SW480 (cell line): ENCODE results near the gene LRIG2.

ENCODE experiments used
- DNase-seq: peaks from one replicate; pipeline ENCODE4 v3.0.0-alpha.2; 2016; ENCODE audit warnings: low spot score

The LRIG2 gene

DNA sequence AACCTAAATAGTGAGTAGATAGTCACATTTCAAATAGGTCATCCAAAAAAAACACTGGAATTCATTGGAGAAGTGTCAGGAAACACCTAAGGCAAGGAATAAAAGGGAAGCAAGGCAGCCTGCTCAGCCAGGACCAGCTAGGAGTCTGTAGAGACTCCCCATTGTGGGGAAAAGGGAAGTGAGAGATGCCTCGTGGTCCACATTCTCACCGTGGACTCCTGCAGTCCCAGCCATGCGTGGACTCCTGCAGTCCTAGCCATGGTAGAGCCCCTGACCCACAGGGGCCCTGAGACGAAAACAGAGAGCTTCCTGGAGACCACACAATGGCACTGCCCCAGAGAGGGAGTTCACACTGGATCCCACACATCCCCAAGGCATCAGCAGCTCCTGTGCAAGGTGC lies 97.5 kb downstream of the LRIG2 start:
- DNase-seq = no peak

DNA sequence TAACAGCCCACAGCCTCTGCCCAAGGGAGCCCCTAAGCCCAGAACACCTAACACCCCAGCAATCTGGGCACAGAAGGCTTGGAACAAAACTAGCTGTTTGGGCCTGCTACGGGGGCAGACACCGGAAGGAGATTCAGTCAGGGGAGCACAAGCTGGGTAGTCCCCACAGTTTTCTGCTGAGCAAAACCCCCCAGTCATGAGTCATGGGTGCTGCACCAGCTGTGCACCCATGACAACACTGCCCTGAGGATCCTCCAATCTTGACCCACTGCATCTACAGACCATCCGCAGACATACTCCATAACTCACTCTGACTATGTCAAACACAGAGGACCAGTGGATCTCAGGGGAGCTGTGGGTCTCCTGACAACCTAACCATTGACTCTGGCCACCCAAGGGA lies 105.1 kb downstream of the LRIG2 start:
- DNase-seq = no peak

DNA sequence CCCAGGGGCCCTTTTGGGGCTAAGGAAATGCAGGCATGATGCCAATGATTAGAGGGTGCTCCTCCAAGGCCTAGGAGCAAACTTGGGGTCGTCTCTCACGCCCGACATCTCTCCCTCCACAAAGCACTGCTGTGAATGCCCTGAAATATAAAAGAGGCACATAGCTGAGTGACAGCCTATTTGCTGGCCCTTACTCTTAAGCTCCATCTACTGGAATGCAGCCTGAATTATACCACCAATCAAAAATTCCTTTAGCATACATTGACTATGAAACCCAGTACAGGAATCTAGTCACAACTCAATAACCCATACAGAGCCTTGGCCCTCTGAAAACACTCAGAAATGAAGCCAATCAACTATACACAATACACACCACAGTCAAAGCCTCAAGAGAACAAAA lies 105.5 kb downstream of the LRIG2 start:
- peak; percentile 8 for DNase-seq
